Fibroblast of mammary gland (primary cell): Measurements from ENCODE around the gene CWC25.

Experiments
- DNase-seq: peaks from one replicate; pipeline ENCODE4 v3.0.0-alpha.2; 2010; ENCODE audit warnings: low read depth
- H3K4me3 ChIP-seq: 2 replicates; pipeline ENCODE4 v1.5.1; 2011; ENCODE audit warnings: low read depth, mild to moderate bottlenecking, low read length, moderate library complexity; ENCODE audit not compliant: control insufficient read depth
- TF ChIP-seq, protein P1 (sequence below): conservative IDR thresholded peaks from 2 replicates; pipeline ENCODE4 v1.5.1; 2011; ENCODE audit warnings: low read depth, low read length, inconsistent platforms; ENCODE audit not compliant: control insufficient read depth, insufficient read depth

The CWC25 gene

DNA sequence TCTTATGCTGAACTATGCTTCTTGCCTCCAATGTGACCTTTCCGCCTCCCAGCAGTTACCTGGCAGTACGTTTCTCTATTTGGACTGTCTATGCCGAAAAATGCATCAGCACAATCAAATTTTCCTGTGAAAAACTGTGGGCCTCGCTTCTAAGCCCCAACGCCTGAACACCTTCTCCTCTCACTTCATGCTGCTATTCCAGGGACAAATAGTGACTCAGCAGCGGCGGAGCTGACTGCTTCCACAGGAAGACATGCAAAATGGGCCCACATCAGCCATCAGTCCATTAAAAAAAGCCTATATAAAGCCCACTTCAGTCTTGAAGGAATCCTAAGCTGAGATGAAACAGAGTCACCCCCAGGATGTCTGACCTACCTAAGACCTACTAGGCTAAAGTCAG lies 15.3 kb downstream of the CWC25 start:
- TF ChIP-seq, protein P1, sequence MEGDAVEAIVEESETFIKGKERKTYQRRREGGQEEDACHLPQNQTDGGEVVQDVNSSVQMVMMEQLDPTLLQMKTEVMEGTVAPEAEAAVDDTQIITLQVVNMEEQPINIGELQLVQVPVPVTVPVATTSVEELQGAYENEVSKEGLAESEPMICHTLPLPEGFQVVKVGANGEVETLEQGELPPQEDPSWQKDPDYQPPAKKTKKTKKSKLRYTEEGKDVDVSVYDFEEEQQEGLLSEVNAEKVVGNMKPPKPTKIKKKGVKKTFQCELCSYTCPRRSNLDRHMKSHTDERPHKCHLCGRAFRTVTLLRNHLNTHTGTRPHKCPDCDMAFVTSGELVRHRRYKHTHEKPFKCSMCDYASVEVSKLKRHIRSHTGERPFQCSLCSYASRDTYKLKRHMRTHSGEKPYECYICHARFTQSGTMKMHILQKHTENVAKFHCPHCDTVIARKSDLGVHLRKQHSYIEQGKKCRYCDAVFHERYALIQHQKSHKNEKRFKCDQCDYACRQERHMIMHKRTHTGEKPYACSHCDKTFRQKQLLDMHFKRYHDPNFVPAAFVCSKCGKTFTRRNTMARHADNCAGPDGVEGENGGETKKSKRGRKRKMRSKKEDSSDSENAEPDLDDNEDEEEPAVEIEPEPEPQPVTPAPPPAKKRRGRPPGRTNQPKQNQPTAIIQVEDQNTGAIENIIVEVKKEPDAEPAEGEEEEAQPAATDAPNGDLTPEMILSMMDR: no peak
- DNase-seq: no peak

DNA sequence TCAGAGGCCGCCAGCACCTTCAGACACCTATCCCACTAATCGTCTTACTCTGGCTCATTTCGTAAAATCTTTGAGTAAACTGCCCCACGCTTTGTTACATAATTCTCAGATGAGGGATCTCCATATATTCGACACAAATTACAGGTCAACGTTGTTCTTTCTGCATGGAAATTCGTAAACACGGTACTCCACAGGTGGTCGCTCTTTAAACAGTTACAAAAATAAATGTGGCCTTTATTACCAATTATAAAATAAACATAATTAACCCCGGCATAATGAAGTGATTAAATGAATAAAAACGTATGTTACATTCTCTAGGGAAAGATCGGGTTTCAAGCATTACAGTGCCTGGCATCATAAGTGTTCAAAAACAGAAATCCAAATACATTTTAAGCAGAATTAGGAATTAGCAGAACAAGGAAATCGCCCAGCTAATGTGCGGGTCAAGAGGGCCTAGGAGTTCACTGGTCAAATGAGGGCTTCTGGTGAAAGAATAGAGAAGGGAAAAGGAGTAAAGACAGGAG lies 24.8 kb downstream of the CWC25 start:
- TF ChIP-seq, protein P1: no peak
- peak overlapping the region; percentile 59 for H3K4me3 ChIP-seq
- peak; percentile 20 for DNase-seq

More for the DNA sequence above, 15.3 kb downstream of the CWC25 start:
- no peak overlapping the region for H3K4me3 ChIP-seq

DNA sequence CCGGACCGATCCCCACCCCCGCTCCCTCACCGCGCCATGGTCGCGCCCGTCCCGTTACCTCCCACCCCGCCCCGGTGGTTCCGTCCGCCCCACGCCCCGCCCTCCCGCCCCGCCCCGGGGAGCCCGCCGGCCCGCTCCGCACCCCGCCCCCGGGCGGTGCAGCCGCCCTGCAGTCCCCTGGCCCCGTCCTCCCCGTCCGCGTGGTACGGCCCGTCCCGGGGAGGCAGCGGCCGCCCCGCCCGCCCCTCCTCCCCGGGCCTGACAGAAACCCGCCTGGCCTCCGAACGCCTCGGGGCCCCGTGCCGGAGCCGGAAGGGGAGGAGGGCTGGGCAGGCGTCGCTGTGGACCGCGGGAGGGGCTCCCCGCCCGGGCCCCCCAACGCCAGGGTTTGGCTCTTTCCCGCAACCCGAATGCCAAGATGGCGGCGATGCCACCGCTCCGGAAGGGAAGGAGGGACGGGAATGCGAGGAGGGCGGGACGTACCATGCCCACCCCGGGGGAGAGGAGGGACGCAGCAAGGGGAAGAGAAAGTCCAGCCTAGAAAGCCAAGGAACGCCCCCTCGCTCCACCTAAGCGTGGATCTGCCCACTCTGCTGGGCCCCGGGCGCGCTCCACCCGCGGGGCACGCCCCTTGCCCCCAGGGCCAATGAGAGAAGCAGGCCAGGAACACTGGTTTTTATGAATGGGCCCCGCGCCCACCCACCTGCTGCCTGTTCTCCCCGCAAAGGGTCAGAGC lies 25.5 kb downstream of the CWC25 start, which contains the start of gene PIP4K2B:
PIP4K2B (minus strand) TSS at position 56 of the 736 bp plus-strand sequence. CDS start 132 bp downstream, outside the sequence.
- peak; percentile 97 for DNase-seq
- peak within 1 kb of the TSS; percentile 77 for H3K4me3 ChIP-seq
- TF ChIP-seq, protein P1: no peak

DNA sequence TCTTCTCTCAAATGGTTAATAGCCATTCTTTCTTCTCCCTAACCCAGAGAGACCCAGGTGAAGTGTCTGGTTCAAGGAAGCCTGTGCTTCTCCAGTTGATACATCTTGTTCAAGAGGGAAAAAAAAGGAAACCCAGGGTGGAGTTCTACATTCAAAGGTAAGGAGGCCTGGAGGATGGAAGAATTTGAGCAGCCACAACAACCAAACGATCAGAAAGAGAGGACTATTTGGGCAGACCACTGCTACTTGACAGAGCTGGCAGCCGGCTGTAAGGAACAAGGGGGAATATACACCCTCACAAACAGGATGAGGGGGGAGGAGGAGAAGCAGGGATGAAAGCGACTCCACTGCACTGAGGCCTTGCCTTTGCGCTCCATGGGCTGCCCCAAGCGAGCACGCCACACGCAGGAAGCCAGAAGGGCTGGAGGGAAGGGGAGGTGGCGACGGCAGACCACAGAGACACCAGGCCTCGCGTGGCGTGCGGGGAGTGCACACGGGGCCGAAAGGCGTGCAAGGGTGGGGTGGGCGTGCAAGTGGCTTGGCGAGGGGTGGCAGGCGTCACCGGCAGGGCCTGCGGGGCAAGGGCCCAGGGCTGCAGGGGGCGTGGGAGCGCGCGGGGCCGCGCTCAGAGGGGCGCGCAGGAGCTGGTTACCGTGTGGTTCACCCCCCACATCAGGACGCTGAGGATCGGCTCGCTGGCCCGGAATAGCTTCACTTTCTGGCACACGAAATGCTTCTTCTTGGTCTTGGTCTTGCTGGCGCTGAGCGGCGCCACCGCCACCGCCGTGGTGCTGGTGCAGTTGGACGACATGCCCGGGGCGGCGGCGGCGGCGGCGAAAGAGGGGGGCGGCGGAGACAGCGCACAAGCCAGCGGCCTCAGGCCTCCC lies 26.3 kb downstream of the CWC25 start:
- DNase-seq: peak; percentile 37
- TF ChIP-seq, protein P1: no peak
- peak overlapping the region; percentile 77 for H3K4me3 ChIP-seq

DNA sequence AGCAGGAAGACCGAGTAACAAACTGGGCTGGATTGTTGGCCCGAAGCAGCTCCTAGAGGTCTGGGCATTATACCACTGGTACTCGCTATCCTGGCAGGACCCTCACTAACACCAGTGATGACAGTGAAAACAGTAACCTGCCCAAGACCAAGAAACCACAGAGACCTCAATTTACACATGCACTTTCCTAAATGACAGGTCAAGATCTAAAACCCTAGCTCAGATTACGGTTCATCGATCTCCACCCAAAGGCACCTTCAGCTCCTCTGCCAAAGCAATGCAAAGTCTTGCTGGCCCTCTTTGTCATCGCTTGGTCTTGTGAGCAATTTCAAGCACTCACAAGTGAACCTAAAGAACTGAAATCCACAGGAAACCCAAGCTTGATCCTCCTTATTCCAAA lies 27.3 kb downstream of the CWC25 start:
- H3K4me3 ChIP-seq: peak overlapping the region; percentile 77
- TF ChIP-seq, protein P1: no peak
- DNase-seq: no peak

DNA sequence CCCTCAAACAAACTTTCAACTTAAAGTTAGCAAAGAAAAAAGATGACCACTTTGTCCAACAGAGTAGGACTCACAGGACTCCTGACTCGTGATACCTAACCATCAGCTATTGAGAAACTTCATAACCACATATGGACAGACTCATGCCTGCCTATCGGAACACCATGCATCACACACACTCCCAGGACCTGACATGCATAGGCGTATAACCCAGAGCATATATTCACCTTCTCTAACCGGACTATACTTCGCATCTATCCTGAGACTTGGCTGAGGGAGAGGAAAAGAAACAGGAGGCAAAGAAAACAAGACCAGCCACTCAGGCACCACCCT lies 28.0 kb downstream of the CWC25 start:
- TF ChIP-seq, protein P1: no peak
- peak overlapping the region; percentile 77 for H3K4me3 ChIP-seq
- DNase-seq: peak; percentile 80
